ENCODE data around the gene TLE2. TPM values are rescaled to one million over a fixed set of nuclear protein-coding genes. Genes with fewer than 3 reads are reported as not detected.

The TLE2 gene
- total RNA-seq, 1 experiment from 2014 or later = 3.1 TPM

- Histone ChIP-seq H3K4ac (ENCODE audit: low read depth, low read length) (no peak overlapping the region), H3K18ac (ENCODE audit: insufficient read length, low read depth, low read length) (no peak overlapping the region), H3K27ac (ENCODE audit: insufficient read length, low read depth, low read length) (no peak overlapping the region), H3K4me2 (ENCODE audit: insufficient read depth, insufficient read length, low read length) (no peak overlapping the region), H3K23me2 (ENCODE audit: insufficient read length, low read depth, low read length, poor library complexity, severe bottlenecking) (no peaks in the 10 kb centered on the region), H4K8ac (replicated peaks; ENCODE audit: insufficient read length, low read depth, low read length) (no peak overlapping the region), H2AK5ac (ENCODE audit: insufficient read length, low read length) (no peak overlapping the region), H2BK12ac (ENCODE audit: insufficient read length, low read depth, low read length) (no peak overlapping the region), H2BK5ac (ENCODE audit: insufficient read length, low read length) (no peak overlapping the region), H2BK20ac (ENCODE audit: low read depth, low read length, poor library complexity, severe bottlenecking) (no peak overlapping the region), H2BK15ac (ENCODE audit: low read depth, low read length) (no peak overlapping the region), H3K9me3 (ENCODE audit: control insufficient read depth, low read depth, low read length) (no peaks in the 10 kb centered on the region), H3K27me3 (ENCODE audit: insufficient read depth, low read length) (no peaks in the 10 kb centered on the region), H4K91ac (ENCODE audit: insufficient read length, low read depth, low read length) (no peak overlapping the region), H3K79me1 (ENCODE audit: insufficient read depth, low read depth, low read length, poor library complexity, severe bottlenecking) (no peaks in the 10 kb centered on the region), H4K5ac (ENCODE audit: insufficient read length, low read depth, low read length) (no peak overlapping the region), H3K9ac (ENCODE audit: extremely low read depth, insufficient read length, low read length) (no peak overlapping the region), H4K20me1 (ENCODE audit: control insufficient read depth, insufficient read depth, insufficient read length) (no peaks in the 10 kb centered on the region), H3T11ph (ENCODE audit: low read length) (no peak overlapping the region), H3K23ac (ENCODE audit: insufficient read length, low read depth, low read length) (no peak overlapping the region), H3K56ac (ENCODE audit: insufficient read length, low read depth, low read length) (no peak overlapping the region), H2BK120ac (ENCODE audit: low read depth, low read length, poor library complexity, severe bottlenecking) (no peak overlapping the region), H2AFZ (ENCODE audit: low read length) (no peak overlapping the region), H3K79me2 (ENCODE audit: insufficient read depth, low read length) (no peaks in the 10 kb centered on the region), H3K4me1 (ENCODE audit: insufficient read depth, low read length) (no peaks in the 10 kb centered on the region), H3K14ac (ENCODE audit: insufficient read depth, low read length) (no peak overlapping the region)
- WGBS (ENCODE audit: extremely low coverage, insufficient read length, low lambda C conversion rate) = no CpG with 5 or more reads among the region's 7 CpGs
- Mint-ChIP-seq H3K4me3 (no peak overlapping the region), H3K27ac (no peak overlapping the region), H3K9me3 (peaks cover 0 to 3% of the 10 kb centered on the region in 2 experiments; a peak in 3 of 5 replicates), H3K4me1 (peaks cover 0 to 12% of the 10 kb centered on the region in 2 experiments; a peak in 2 of 4 replicates), H3K27me3 (ENCODE audit: low read depth) (peaks cover 7% of the 10 kb centered on the region; the same call in 1 of the 2 replicates), H3K36me3 (ENCODE audit: insufficient read depth in 1 of 3, low read depth in 3 of 3) (peaks cover 0 to 3% (median 0%) of the 10 kb centered on the region in 3 experiments; a peak in 1 of 7 replicates)
- no peak for DNase-seq
- no peak for TF ChIP-seq CTCF (conservative IDR thresholded peaks at IDR 0.05)
These were observed 26.0 kb downstream of the TLE2 start for GRCh38 chr19:3003046-3003445.

All from H9 (cell line).